Measurements from ENCODE around the gene ZNF423. TPM values are rescaled to one million over a fixed set of nuclear protein-coding genes. Genes with fewer than 3 reads are reported as not detected.

Gene ZNF423
- total RNA-seq, 1 experiment from 2014 or later = 0.20 TPM

GRCh38 chr16:49460786-49461470, 395.0 kb downstream of the ZNF423 start:
- DNase-seq (ENCODE audit: low read depth) = no peak

- no peak for DNase-seq (ENCODE audit: low read depth)
Measured at GRCh38 chr16:49459953-49460735, 395.8 kb downstream of the ZNF423 start.

GRCh38 chr16:49458656-49459445, 397.1 kb downstream of the ZNF423 start:
- DNase-seq (ENCODE audit: low read depth) = no peak

- no peak for DNase-seq (ENCODE audit: low read depth)
Measured at GRCh38 chr16:49458243-49458642, 397.7 kb downstream of the ZNF423 start.

- DNase-seq (ENCODE audit: low read depth) = no peak
Measured at GRCh38 chr16:49457196-49457595, 398.7 kb downstream of the ZNF423 start.

- no peak for DNase-seq (ENCODE audit: low read depth)
Measured at GRCh38 chr16:49456763-49457162, 399.1 kb downstream of the ZNF423 start.

- DNase-seq (ENCODE audit: low read depth) = no peak
Measured at GRCh38 chr16:49455991-49456745, 399.7 kb downstream of the ZNF423 start.

- DNase-seq (ENCODE audit: low read depth) = no peak
Measured at GRCh38 chr16:49455181-49455990, 400.5 kb downstream of the ZNF423 start.

- DNase-seq (ENCODE audit: low read depth) = no peak
Measured at GRCh38 chr16:49454426-49455180, 401.3 kb downstream of the ZNF423 start.

GRCh38 chr16:49453983-49454382, 401.9 kb downstream of the ZNF423 start:
- no peak for DNase-seq (ENCODE audit: low read depth)

GRCh38 chr16:49453021-49453420, 402.9 kb downstream of the ZNF423 start:
- no peak for DNase-seq (ENCODE audit: low read depth)

GRCh38 chr16:49452578-49452977, 403.3 kb downstream of the ZNF423 start:
- DNase-seq (ENCODE audit: low read depth) = no peak

GRCh38 chr16:49452108-49452507, 403.8 kb downstream of the ZNF423 start:
- no peak for DNase-seq (ENCODE audit: low read depth)

- DNase-seq (ENCODE audit: low read depth) = no peak
Measured at GRCh38 chr16:49446805-49447204, 409.1 kb downstream of the ZNF423 start.

- no peak for DNase-seq (ENCODE audit: low read depth)
Measured at GRCh38 chr16:49443576-49443975, 412.3 kb downstream of the ZNF423 start.

- DNase-seq (ENCODE audit: low read depth) = no peak
Measured at GRCh38 chr16:49442805-49443204, 413.1 kb downstream of the ZNF423 start.

- DNase-seq (ENCODE audit: low read depth) = no peak
Measured at GRCh38 chr16:49441366-49441780, 414.5 kb downstream of the ZNF423 start.

GRCh38 chr16:49440156-49441065, 415.5 kb downstream of the ZNF423 start:
- DNase-seq (ENCODE audit: low read depth) = no peak

- DNase-seq (ENCODE audit: low read depth) = no peak
Measured at GRCh38 chr16:49439676-49440075, 416.2 kb downstream of the ZNF423 start.

Measured in M059J (cell line).